Right lobe of liver (tissue), 4 donors: ENCODE data around the gene FAM133A.

ENCODE experiments used
- CTCF ChIP-seq, 4 donors: fragments of 200-600 bp in 3 of 4; fragments of 450-650 bp in 1 of 4; IDR thresholded peaks; one replicate each; pipeline versions ENCODE4 v1.5.1 to v1.8.0; 2016 to 2022; ENCODE audit warnings: antibody characterized with exemption in 4 of 4, mild to moderate bottlenecking in 2 of 4
- POLR2A ChIP-seq: fragments of 450-650 bp; IDR thresholded peaks from one replicate; pipeline ENCODE4 v1.6.1; 2017; ENCODE audit warnings: antibody characterized with exemption, mild to moderate bottlenecking
- donor health status: DM: no; HTN: no; CAD: no.
- donor health status: DM: no; HTN: no; CAD: no.
- donor health status: DM: no; HTN: yes; CAD: no.

DNA sequence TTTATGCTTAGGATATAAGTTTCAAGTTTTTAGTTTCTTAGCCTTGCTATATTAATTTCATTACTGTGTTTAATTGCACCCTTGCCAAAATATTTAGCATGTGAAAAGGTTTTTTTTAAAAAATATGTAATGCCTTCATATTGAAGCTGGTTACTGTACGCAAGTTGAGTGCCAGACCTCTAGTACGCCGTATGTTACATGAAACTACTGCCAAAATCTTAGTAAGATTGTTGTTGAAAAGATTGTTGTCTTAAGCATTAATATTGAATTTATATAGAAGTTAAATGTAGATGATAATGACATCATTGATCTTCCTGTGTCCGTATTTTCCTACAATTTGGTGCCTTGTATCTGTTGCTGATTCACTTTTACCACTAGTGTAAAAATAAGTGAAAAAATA, 37.1 kb downstream of the FAM133A start:
- TF ChIP-seq CTCF (IDR thresholded peaks at IDR 0.05), result no peak
- no peak for TF ChIP-seq POLR2A
